ENCODE results near the gene MX2.

- TF ChIP-seq PHF20 (IDR thresholded peaks at IDR 0.05; ENCODE audit: partially characterized antibody) (no peak), DLX4 (CRISPR knock-in tag; IDR thresholded peaks at IDR 0.05) (no peak), HINFP (tag; conservative IDR thresholded peaks at IDR 0.05; ENCODE audit: low read depth) (no peak), ZNF398 (CRISPR knock-in tag; IDR thresholded peaks at IDR 0.05) (no peak), RBBP5 (IDR thresholded peaks at IDR 0.05; ENCODE audit: borderline replicate concordance, insufficient read depth, low read length, poor library complexity, severe bottlenecking) (no peak), ZNF740 (CRISPR knock-in tag; IDR thresholded peaks at IDR 0.05) (no peak), ZNF740 (tag; IDR thresholded peaks at IDR 0.05) (no peak), ZC3H8 (IDR thresholded peaks at IDR 0.05) (no peak), ETV5 (CRISPR knock-in tag; IDR thresholded peaks at IDR 0.05; ENCODE audit: low read depth) (no peak), SMC3 (conservative IDR thresholded peaks at IDR 0.05; ENCODE audit: insufficient read depth, low read depth, low read length) (no peak), POLR2A (conservative IDR thresholded peaks at IDR 0.05) (no peak), STAT6 (CRISPR knock-in tag; IDR thresholded peaks at IDR 0.05) (no peak), NCOA1 (IDR thresholded peaks at IDR 0.05; ENCODE audit: low read depth) (no peak)
Measured at GRCh38 chr21:41433566-41433965, 71.7 kb downstream of the MX2 start.

All from K562 (cell line).